ENCODE measurements around the gene RAP1GAP2.

Gene RAP1GAP2

GRCh38 chr17:3046753-3047152 is 250.5 kb downstream of the RAP1GAP2 start:
- ChIA-PET POLR2A (no interaction called here), CTCF (no interaction called here)
- Histone ChIP-seq H3K36me3 (ENCODE audit: control insufficient read depth in 2 of 2, insufficient read depth in 1 of 2, low read length in 2 of 2) (no peaks in the 10 kb centered on the region), H3K9me3 (ENCODE audit: control insufficient read depth, insufficient read depth, low read depth, low read length) (peaks cover 4% of the 10 kb centered on the region; the same call in 1 of the 2 replicates), H3K4me3 (ENCODE audit: low read depth, low read length) (no peak overlapping the region), H3K4me1 (ENCODE audit: control insufficient read depth, insufficient read depth, low read length) (peaks cover 2% of the 10 kb centered on the region; the same call in 1 of the 2 replicates), H3K27ac (ENCODE audit: extremely low read depth, low read depth, low read length) (no peak overlapping the region)
- no peak for TF ChIP-seq ZNF777 (tag by site-specific recombination; IDR thresholded peaks at IDR 0.05; ENCODE audit: borderline replicate concordance)
- no peak for TF ChIP-seq ZNF37A (tag by site-specific recombination; IDR thresholded peaks at IDR 0.05)
- TF ChIP-seq ZNF398 (tag by site-specific recombination; IDR thresholded peaks at IDR 0.05) = no peak
- TF ChIP-seq SCRT2 (tag by site-specific recombination; IDR thresholded peaks at IDR 0.05) = no peak
- no peak for TF ChIP-seq ZNF530 (tag by site-specific recombination; IDR thresholded peaks at IDR 0.05; ENCODE audit: low read depth)
- no peak for TF ChIP-seq ZNF513 (tag by site-specific recombination; IDR thresholded peaks at IDR 0.05)
- no peak for TF ChIP-seq ZNF843 (tag by site-specific recombination; IDR thresholded peaks at IDR 0.05)
- TF ChIP-seq ZNF138 (tag by site-specific recombination; IDR thresholded peaks at IDR 0.05; ENCODE audit: borderline replicate concordance) = no peak
- no peak for TF ChIP-seq HOXD13 (CRISPR knock-in tag; IDR thresholded peaks at IDR 0.05; ENCODE audit: borderline replicate concordance)
- TF ChIP-seq ZSCAN16 (tag by site-specific recombination; IDR thresholded peaks at IDR 0.05) = no peak

GRCh38 chr17:3048727-3049471 is 252.7 kb downstream of the RAP1GAP2 start:
- Histone ChIP-seq H3K9me3 (ENCODE audit: control insufficient read depth, insufficient read depth, low read depth, low read length) (no peaks in the 10 kb centered on the region), H3K27ac (ENCODE audit: extremely low read depth, low read depth, low read length) (peak overlapping the region; percentile 27; the same call in 1 of the 2 replicates), H3K4me1 (ENCODE audit: control insufficient read depth, insufficient read depth, low read length) (peaks cover 2% of the 10 kb centered on the region; the same call in 1 of the 2 replicates), H3K4me3 (ENCODE audit: low read depth, low read length) (peak overlapping the region; percentile 62), H3K36me3 (ENCODE audit: control insufficient read depth in 2 of 2, insufficient read depth in 1 of 2, low read length in 2 of 2) (no peaks in the 10 kb centered on the region)
- ChIA-PET CTCF (interaction anchor here (0.5 to 2.6 kb wide), 27 partner anchors 9 to 977 kb away, joined by 3 to 30 read pairs (median 3); no protein-coding TSS in a partner anchor), POLR2A (interaction anchor here (0.5 to 1.2 kb wide), 4 partner anchors 9 to 1001 kb away, joined by 3 to 7 read pairs (median 4); partner anchors contain the start of genes CTNS and SHPK)
- TF ChIP-seq ZNF843 (tag by site-specific recombination; IDR thresholded peaks at IDR 0.05) (no peak), ZNF488 (tag by site-specific recombination; IDR thresholded peaks at IDR 0.05) (no peak), REST (tag by site-specific recombination; IDR thresholded peaks at IDR 0.05) (no peak), REPIN1 (tag by site-specific recombination; IDR thresholded peaks at IDR 0.05; ENCODE audit: low read depth) (no peak), ZNF521 (tag by site-specific recombination; IDR thresholded peaks at IDR 0.05) (no peak), ZNF221 (tag by site-specific recombination; IDR thresholded peaks at IDR 0.05; ENCODE audit: borderline replicate concordance) (no peak), GLI4 (tag by site-specific recombination; IDR thresholded peaks at IDR 0.05) (no peak), SP3 (tag by site-specific recombination; IDR thresholded peaks at IDR 0.05) (peak; percentile 71), ZNF777 (tag by site-specific recombination; IDR thresholded peaks at IDR 0.05; ENCODE audit: borderline replicate concordance) (no peak), ZNF112 (tag by site-specific recombination; IDR thresholded peaks at IDR 0.05) (no peak), ZFP3 (tag by site-specific recombination; IDR thresholded peaks at IDR 0.05; ENCODE audit: low read depth) (no peak), ZNF654 (tag by site-specific recombination; IDR thresholded peaks at IDR 0.05; ENCODE audit: low read depth) (peak; percentile 98), ZNF664 (tag by site-specific recombination; IDR thresholded peaks at IDR 0.05) (no peak), ZIC2 (tag by site-specific recombination; IDR thresholded peaks at IDR 0.05) (peak; percentile 75), MYNN (tag by site-specific recombination; IDR thresholded peaks at IDR 0.05; ENCODE audit: borderline replicate concordance) (no peak), ZNF433 (tag by site-specific recombination; IDR thresholded peaks at IDR 0.05; ENCODE audit: low read depth) (no peak), ZNF580 (tag by site-specific recombination; IDR thresholded peaks at IDR 0.05) (0 out of 2 replicates have a peak, but pooled peaks have one; percentile 12), ZFHX2 (tag by site-specific recombination; conservative IDR thresholded peaks at IDR 0.05) (peak; percentile 58), HOXC10 (CRISPR knock-in tag; IDR thresholded peaks at IDR 0.05) (no peak)
